HG02884 (cell line): ENCODE data around the gene ANKRD34A.
A peak's percentile ranks its signal among the peaks of the same experiment; 100 is the strongest.

ENCODE experiments used
- ATAC-seq: cut with Tn5 transposase; IDR thresholded peaks from one replicate; pipeline ENCODE4 v1.9.1; 2021; ENCODE audit warnings: mild to moderate bottlenecking, moderate library complexity; ENCODE audit not compliant: unreplicated experiment

The ANKRD34A gene

DNA sequence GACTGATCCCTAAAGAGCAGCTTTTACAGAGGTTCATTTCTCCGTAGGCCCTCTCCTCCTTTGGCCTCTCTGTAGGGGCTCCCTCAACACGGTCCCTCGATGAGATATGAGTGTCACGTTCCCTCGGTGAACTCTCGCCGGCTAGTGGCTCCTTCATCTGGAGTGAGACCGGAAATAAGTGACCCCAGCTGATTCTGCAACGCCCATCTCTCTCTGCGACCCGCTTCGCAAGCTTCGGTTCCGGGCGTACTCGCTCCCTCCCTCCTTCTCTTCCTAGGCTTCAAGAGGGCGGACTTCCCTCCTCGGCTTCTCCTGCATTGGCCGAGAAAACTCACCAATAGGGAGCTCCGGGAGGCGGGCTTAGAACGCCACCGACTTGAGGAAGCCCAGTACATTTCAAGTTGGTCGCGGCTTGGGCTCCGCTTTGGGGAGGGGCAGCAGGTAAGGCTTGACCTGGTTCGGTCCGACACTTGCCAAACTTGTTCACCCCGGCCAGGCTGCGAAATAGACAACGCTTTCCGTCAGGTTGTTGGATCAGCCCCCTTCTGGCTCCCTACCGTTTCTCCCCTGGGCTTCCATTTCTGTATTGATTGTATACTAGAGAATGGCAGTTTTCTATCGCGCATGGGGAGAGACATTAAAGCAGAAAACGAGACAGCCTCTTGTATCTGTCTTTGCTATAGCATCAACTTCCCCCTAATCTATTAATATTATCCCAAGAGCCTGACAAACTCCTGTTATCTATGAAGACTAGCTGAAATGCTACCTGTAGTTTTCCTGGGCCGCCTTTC is at the start of gene ANKRD34A, which contains the start of gene POLR3GL:
TSS of gene ANKRD34A (minus strand) at position 248 of the 791 bp plus-strand sequence. CDS start 2,816 bp downstream, outside the sequence.
TSS of gene POLR3GL (plus strand) at position 363 of the 791 bp plus-strand sequence. CDS start 10,176 bp downstream, outside the sequence.
- ATAC-seq = peak; percentile 89

DNA sequence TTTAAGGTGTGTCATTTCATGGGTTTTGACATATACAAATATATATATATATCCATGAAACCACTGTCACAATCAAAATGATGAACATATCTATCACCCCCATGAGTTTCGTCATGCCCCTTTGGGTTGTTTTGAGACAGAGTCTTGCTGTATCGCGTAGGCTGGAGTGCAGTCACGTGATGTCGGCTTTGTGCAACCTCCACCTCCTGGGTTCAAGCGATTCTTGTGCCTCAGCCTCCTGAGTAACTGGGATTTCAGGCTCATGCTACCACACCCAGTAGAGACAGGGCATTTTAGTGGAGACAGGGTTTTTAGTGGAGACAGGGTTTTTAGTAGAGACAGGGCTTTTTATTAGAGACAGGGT is 49.2 kb upstream of the ANKRD34A start:
- ATAC-seq = no peak

DNA sequence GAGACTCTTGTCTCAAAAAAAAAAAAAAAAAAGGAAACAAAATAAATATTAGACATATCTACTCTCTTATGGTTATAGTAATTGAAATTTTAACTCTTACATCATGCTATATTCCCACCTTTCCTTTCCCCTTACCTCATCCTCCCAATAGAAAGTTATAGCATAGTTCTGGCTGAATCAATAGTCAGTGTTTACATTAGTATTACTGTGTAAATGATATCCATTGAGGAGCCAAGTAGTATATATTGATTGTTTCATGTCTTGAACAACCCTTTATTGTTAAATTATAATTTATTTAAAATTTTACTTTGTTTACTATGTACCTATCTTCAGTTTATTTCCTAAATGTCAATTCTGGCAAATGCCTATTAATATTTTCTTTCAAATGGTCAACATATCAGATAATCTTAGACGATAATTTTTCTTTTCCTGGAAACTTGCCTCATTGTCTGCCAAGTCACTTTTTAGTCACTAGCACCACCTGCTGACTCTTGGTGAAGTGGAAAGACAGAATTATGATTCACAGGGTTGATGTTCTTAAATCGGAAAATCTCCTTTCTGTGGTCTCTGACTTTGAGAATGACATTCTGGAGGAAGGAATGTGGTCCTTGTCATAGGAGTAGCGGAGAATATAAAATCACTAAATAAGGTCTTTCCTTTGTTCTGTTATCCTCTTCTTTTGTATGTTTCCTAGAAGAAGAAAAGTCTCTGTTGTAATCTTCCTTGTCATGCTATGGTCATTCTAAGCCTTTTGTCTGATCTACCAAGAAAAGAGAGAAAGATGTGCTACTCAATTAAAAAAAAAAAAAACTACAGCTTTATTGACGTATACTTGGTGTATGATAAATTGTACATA is 48.6 kb upstream of the ANKRD34A start:
- ATAC-seq = no peak

DNA sequence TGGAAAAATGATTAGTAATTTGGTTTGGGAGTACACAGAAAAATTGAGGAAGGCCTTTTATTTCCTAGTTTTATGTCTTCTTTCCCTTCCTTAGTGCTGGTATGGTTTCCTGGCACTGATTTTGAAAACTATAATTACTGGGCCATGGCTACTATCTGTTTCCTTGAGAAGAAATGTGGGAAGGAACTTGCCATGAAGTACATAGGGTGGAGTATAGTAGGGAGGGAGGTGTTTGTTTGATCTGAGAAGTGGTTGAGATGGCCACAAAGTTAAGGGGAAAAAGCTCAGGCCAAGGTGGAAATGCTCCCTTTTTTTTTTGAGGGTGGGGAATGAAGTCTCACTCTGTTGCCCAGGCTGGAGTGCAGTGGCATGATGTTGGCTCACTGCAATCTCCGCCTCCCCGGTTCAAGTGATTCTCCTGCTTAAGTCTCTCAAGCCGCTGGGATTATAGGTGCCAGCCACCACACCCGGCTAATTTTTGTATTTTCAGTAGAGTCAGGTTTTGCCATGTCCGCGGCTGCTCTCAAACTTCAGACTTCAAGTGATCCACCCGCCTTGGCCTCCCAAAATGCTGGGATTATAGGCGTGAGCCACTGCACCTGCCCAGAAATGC is 45.9 kb upstream of the ANKRD34A start:
- ATAC-seq = no peak

DNA sequence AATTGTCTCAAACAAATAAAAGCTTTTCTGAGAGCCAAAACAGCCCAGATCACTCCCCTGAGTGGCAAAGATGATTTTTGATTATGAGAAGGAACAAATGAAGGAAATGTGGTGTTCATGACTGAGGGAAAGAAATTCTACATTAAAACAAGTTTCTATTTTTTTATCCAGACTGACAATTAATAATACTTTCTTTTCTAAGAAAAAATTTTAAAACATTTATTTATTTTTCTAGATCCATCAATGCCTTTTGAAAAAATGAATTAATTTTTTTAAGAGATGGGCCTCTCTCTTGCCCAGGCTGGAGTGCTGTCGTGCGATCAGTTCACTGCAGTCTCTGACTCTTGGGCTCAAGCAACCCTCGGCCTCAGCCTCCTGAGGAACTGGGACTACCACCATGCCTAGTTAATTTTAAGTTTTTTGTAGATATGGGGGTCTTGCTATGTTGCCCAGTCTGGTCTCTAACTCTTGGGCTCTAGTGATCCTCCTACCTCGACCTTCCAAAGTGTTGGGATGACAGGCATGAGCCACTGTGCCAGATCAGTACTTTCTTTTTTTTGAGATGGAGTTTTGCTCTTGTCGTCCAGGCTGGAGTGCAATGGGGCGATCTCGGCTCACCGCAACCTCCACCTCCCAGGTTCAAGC is 43.2 kb upstream of the ANKRD34A start:
- no peak for ATAC-seq

DNA sequence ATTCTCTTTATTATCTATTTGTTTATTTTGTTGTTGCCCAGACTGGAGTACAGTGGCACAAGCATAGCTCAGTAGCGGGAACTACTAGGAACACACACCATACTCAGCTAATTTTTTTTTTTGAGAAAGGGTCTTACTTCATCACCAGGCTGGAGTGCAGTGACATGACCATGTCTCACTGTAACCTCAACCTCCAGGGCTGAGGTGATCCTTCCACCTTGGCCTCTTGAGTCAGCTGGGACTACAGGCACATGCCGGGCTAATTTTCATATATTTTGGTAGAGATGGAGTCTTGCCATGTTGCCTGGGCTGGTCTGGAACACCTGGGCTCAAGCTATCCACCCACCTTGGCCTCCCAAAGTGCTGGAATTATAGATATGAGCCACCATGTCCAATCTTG is 37.3 kb upstream of the ANKRD34A start:
- ATAC-seq = no peak

DNA sequence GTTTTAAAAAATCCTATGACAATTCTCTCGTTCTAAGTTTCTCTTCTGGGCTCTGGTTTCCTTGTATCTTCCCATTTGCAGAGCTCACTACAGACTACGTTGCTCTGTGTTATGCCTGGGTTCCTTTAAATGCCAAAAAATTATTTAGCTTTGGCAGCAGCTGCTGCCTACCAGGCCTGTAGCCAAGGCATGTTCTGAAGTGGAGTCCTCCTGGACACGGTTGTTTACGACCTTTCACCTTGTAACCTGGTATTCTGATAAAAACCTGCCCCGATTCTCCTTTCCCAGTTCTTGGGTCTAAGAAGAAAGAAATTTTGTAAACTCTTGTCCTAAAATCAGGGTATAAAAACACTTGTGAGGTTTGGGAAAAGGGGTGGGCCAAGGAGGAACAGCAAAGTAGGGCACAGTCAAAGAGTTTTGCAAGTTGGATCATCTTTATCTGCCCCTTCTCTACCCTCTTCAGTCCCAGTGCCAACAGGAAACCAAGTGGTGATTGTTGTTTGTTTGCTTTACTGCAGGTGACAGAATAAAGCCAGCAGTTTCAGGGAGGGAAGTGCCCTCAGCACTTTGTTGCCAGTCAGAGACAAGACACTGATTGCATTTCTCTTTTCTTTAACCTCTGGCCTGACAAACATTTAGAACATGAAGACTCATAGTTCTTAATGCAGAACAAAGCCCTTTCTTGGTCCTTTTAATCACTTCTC is 35.1 kb upstream of the ANKRD34A start:
- no peak for ATAC-seq

DNA sequence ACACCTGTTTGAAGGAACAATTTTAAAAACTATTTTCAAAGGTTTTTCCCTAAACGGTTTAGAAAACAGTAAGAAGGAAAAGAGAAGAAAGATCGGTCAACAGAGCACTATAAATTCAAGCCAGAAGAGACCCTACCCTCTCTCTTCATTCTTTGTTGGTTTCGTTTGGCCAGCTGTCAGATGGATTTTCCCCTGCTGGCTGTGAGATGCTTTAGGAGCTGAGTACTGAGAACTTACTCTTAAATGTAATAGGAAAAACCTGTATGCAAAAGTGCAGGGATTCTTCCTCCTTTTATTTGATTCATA is 33.3 kb upstream of the ANKRD34A start:
- ATAC-seq = no peak

DNA sequence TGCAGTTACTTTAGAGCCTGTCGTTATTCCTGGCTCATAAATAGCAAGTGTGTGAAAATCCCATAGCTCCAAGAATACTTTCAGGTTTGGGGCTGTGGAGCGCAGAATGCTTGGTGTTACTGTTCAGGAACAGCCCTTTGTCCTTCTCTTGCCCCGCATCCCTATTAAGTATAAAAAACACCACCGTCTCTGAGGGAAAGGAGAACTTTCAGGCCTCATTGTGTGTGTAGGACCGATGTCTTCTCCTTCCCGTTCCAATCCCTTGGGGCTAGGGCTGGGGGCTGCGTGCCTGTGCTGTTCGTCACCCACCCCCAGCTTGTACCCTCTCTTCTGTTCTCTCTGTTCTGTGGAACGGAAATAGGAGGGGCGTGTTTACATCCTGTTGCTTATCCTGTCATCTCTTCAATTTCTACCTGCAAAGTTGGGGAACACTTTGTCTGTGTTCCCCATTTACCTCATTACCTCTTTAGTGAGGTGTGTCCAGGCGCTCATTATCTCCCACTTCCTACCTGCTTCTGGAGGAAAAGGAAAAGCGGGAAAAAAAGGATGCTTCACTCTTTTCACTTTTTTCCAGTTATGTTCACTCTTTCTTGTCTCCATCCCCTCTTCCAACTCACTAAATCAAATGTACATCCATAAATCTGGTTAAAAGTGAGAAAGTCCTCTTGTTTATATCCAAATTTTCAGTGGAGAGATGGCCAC is 32.8 kb upstream of the ANKRD34A start:
- ATAC-seq = no peak

DNA sequence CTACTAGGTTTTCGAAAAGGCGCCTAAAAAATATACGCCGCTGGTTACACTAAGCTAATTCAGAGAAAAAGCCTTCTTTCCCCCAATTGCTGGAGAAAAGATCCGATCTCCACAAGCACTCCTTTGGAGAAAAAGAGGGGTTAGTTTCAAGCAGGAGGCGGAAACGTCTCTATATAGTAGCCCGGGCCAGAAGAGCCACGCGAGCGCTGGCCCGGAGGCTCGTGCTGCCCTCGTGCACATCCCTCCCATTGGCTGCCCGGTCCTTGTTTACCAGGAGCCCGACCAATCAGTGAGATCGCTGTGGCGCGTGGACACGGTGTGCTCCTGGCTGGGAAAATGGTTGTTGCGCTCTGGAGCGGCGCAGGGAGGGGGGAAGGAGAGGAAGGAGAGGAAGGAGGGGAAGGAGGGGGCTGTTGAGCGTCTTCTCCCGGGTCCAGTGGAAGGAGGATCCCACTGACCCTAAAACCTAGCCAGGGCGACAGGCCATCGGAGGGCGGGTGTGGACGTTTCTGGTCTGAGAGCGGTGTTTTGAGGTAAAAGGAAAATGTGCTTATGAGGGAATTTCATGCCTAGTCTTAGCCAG is 32.1 kb upstream of the ANKRD34A start, which contains the start of gene TXNIP:
TSS of gene TXNIP (minus strand) at position 147 of the 583 bp plus-strand sequence. CDS start 313 bp downstream, outside the sequence.
- peak; percentile 80 for ATAC-seq

DNA sequence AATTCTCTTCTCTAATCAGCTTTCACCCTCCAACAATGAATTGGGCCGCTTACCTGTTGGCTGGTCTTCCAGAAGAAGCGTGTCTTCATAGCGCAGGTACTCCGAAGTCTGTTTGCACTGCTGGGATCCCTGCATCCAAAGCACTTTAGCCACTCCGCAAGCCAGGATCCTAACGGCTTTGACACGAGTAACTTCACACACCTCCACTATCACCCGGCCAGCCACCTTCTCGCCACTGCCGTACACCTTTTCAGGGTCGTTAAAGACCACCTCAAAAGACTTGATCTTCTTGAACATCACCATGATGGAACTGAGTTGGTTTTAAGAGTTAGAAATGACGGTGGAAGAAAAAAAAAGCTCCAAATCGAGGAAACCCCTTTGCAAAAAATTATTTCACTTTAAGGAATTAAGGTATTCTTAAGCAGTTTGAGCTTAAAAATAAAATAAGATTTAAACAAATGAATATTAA is 31.6 kb upstream of the ANKRD34A start:
- ATAC-seq = no peak

DNA sequence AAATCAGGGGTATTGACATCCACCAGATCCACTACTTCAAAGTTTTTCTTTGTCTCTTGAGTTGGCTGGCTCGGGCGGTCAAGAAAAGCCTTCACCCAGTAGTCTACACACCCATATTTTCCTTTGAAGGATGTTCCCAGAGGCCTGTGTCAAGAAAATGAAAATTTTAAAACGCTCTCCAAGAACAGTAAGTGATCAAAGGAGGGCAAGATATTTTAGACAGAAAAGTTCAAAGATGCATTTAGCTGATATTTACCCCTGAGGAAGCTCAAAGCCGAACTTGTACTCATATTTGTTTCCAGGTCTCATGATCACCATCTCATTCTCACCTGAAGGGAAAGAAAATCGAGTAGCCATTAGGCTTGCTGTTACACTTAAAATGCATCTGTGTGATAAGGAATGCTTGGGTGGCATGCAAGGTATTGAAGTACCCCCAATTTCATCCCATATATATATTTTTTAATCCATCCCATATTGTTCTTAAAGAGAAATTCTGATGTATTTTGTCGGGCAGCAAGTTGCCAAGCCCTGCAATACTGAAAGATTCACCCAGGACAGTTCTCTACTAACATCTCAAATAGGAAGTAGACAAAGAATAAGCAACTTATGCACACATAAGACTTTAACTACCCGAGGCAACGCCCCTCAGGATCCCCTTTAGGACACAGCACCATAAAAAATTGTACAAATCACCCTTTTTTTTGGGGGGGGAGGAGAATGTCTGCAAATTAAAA is 30.9 kb upstream of the ANKRD34A start:
- ATAC-seq = no peak

DNA sequence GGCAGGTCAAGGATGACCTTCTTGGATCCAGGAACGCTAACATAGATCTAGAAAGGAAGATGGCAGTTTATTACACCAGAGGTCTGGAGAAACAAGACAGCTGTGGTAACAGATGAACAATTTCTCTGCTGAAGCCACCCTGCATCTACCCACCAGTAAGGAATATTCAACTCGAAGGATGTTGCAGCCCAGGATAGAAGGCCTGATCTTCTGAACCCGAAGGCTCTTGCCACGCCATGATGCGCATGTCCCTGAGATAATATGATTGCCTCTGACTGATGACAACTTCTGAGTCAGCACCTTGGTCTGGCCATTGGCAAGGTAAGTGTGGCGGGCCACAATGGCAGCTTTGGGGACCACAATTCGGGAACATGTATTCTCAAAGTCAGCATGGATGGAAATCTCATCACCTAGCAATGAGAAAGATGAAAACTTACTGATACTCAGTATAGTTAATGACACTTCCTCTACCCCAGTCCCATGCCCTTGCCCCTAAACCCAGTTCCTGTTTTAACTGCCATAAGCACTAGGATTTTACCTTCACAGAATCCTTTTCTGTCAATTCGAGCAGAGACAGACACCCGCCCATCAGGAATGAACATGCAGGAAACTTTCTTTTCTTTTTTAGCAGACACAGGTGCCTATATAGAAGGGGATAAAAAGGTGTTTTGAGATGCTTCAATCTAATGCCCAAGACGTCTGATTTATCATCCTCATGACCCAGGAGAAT is 30.2 kb upstream of the ANKRD34A start:
- no peak for ATAC-seq

DNA sequence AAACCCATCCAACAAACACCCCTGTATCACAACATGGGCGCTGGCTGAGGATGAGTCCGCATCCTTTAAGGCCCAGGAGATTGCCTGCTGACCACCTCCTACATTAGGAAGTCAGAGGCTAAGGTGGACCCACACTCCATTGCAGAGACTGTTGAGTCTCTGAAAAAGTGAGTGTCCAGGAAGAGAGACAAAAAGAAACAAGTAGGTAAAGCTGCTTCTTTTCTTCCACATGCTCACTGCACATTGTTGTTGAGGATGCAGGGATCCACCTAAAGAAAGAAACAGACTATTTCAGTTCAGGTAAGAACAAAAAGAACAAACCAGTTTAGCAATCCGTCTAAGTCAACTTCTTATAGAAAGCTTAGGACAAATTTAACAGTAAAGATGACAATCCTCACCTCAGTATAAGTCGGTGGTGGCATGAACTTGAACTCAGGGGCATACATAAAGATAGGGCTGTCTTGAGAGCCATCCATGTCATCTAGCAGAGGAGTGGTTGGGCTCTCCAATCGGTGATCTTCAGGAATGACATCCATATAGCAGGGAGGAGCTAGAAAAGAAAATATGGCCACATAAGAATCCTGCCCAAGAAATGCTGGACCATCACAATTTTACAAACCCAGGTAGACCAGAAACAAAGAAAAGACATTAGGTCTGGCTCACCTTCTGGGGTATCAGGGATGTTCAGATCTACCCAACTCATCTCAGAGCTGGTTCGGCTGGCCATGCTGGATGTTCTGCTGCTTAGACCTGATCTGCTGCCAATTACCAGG is 29.4 kb upstream of the ANKRD34A start:
- no peak for ATAC-seq

DNA sequence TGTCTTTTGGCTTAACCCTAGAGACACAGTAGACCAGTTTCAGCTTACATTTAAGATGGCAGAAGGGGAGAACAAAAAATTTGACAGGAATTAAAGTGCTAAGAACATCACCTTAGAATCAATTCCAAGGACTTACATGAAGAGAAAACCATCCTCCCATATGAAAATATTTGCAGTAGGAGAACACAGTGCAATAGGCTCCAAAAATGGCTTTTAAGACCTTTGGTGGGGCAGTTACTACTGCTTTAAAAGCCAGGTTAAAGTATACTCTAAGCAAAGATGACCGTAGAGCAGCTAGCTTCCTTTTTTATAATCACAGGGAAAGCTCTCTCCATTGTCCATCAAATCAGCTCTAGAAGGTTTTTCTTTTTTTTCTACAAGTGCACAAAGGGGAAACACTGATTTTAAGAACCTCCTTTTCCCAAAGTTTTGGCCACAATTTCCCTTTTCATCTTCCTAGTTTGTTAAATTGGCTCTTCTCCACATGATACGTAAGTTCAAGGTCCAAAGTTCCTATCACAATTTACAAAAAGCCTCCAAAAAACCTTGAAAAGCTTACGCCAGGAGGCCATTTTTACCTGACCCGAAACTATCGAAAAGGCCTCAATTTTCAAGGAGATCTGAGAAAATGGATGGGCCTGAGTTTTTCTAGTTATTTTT is 28.7 kb upstream of the ANKRD34A start:
- no peak for ATAC-seq

DNA sequence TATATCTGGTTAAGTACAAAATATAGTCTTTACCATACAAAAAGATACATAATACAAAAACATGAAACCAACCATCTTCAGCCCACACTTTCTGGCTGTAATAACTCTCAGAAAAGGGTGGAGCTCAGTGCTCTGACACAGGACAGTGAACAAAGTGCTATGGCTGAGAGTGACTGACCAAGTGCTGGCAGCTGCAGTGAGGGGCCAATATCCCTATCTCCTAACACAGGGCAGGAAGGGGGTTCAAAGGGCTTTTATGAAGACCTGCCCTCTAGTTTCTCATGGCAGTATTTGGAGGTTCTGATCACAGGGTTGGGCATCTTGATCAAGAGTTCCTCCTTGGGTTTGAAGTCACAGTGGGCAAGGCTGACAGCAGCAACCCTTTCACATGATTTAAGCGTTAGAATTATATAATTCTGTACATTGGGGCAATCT is 28.1 kb upstream of the ANKRD34A start:
- no peak for ATAC-seq
